SK-N-SH (cell line): ENCODE data around the gene SCART1. TPM values are rescaled to one million over a fixed set of nuclear protein-coding genes. Genes with fewer than 3 reads are reported as not detected.
"Not testable (repeated sequence)": the region's sequence is repeated elsewhere in the genome, so short reads cannot be mapped to it uniquely, and the experiment has no call there.

ENCODE experiments used
- CTCF ChIA-PET: fragments of 300-600, 350-600 bp; formaldehyde crosslinking; extraction: SDS; loops from one replicate; lab custom pipeline; 2021; lab: Yijun Ruan, JAX
- POLR2A ChIA-PET: fragments of 350-600 bp; sonication (Branson Sonifier 250); formaldehyde crosslinking; extraction: SDS; loops from one replicate; lab custom pipeline; 2020; ENCODE audit warnings: antibody characterized with exemption, inconsistent platforms; lab: Yijun Ruan, JAX
- DNase-seq: peaks from one replicate; pipeline ENCODE4 v3.0.0; 2012
- H2AFZ ChIP-seq: fragments of 200-600 bp; sonication (generic); 2 replicates; pipeline ENCODE4 v1.8.1; 2016; ENCODE audit warnings: antibody characterized with exemption, mild to moderate bottlenecking, low read depth
- H3F3A ChIP-seq: fragments of 200-600 bp; sonication (generic); replicated peaks from 2 replicates; pipeline ENCODE3; 2016; ENCODE audit warnings: antibody characterized with exemption, mild to moderate bottlenecking; ENCODE audit not compliant: insufficient read depth
- H3K27ac ChIP-seq, 2 experiments: fragments of 200-500 bp in 1 of 2; fragments of 200-600 bp in 1 of 2; sonication (Bioruptor generic) in 1 of 2; sonication (generic), shearing (Covaris generic) in 1 of 2; 2 replicates each; pipeline versions ENCODE4 v1.5.1 to v1.6.1; 2014 to 2016; ENCODE audit warnings: low read depth in 2 of 2, inconsistent platforms in 1 of 2, low read length in 1 of 2, mild to moderate bottlenecking in 1 of 2, mixed read lengths in 1 of 2
- H3K27me3 ChIP-seq: fragments of 200-600 bp; sonication (generic), shearing (Covaris generic); 2 replicates; pipeline ENCODE4 v1.6.1; 2016; ENCODE audit warnings: mixed run types; ENCODE audit not compliant: insufficient read depth
- H3K36me3 ChIP-seq, 2 experiments: fragments of 200-500 bp in 1 of 2; fragments of 200-600 bp in 1 of 2; sonication (Bioruptor generic) in 1 of 2; sonication (generic) in 1 of 2; replicated peaks in 1 of 2; 2 replicates each; pipeline versions ENCODE3 to v1.5.1; 2014 to 2016; ENCODE audit warnings: low read length in 1 of 2, mild to moderate bottlenecking in 1 of 2; ENCODE audit not compliant: insufficient read depth in 2 of 2, control insufficient read depth in 1 of 2
- H3K4me1 ChIP-seq, 2 experiments: fragments of 200-500 bp in 1 of 2; fragments of 200-600 bp in 1 of 2; sonication (Bioruptor generic) in 1 of 2; sonication (generic), shearing (Covaris generic) in 1 of 2; 2 replicates each; pipeline versions ENCODE4 v1.5.1 to v1.6.1; 2014 to 2016; ENCODE audit warnings: low read depth in 1 of 2, low read length in 1 of 2, mixed run types in 1 of 2; ENCODE audit not compliant: insufficient read depth in 2 of 2, control insufficient read depth in 1 of 2
- H3K4me2 ChIP-seq: fragments of 200-600 bp; sonication (generic), shearing (Covaris generic); 2 replicates; pipeline ENCODE4 v1.6.1; 2017; ENCODE audit warnings: mixed run types
- H3K4me3 ChIP-seq, 2 experiments: fragments of 200-500 bp in 1 of 2; fragments of 200-600 bp in 1 of 2; sonication (Bioruptor generic) in 1 of 2; sonication (generic), shearing (Covaris generic) in 1 of 2; 2 replicates each; pipeline versions ENCODE4 v1.5.1 to v1.8.1; 2014 to 2016; ENCODE audit warnings: low read depth in 2 of 2, inconsistent platforms in 1 of 2, low read length in 1 of 2, mild to moderate bottlenecking in 1 of 2, mixed read lengths in 1 of 2, moderate library complexity in 1 of 2
- H3K79me2 ChIP-seq: fragments of 200-600 bp; sonication (generic); 2 replicates; pipeline ENCODE4 v1.8.1; 2017; ENCODE audit warnings: mild to moderate bottlenecking; ENCODE audit not compliant: insufficient read depth
- H3K9ac ChIP-seq: fragments of 200-600 bp; sonication (generic); 2 replicates; pipeline ENCODE4 v1.6.1; 2017; ENCODE audit warnings: mixed run types
- H3K9me2 ChIP-seq: fragments of 200-600 bp; sonication (generic); 2 replicates; pipeline ENCODE4 v1.6.1; 2017; ENCODE audit warnings: mixed run types
- H3K9me3 ChIP-seq: fragments of 200-600 bp; sonication (generic); 2 replicates; pipeline ENCODE4 v1.6.1; 2017; ENCODE audit warnings: mixed run types, mild to moderate bottlenecking, moderate library complexity
- H4K20me1 ChIP-seq: fragments of 200-600 bp; sonication (generic); 2 replicates; pipeline ENCODE4 v1.6.1; 2017; ENCODE audit warnings: mild to moderate bottlenecking, mixed run types; ENCODE audit not compliant: insufficient read depth
- EP300 ChIP-seq, 2 experiments: IDR thresholded peaks; 2 replicates each; pipeline versions ENCODE4 v1.4.0 to v1.6.1; 2012; ENCODE audit warnings: borderline replicate concordance in 1 of 2, low read depth in 1 of 2, low read length in 1 of 2
- FOSL2 ChIP-seq: IDR thresholded peaks from 2 replicates; pipeline ENCODE4 v1.4.0; 2012; ENCODE audit warnings: low read depth, mild to moderate bottlenecking, moderate library complexity, borderline replicate concordance
- GABPA ChIP-seq: IDR thresholded peaks from 2 replicates; pipeline ENCODE4 v1.4.0; 2012; ENCODE audit warnings: low read depth, mild to moderate bottlenecking
- GATA2 ChIP-seq: sonication (generic); formaldehyde crosslinking; IDR thresholded peaks from 2 replicates; pipeline ENCODE4 v1.5.0; 2020; ENCODE audit warnings: mild to moderate bottlenecking, missing genetic modification reagents
- MEF2A ChIP-seq: IDR thresholded peaks from 2 replicates; pipeline ENCODE4 v1.4.0; 2012; ENCODE audit warnings: low read depth, borderline replicate concordance
- POLR2AphosphoS5 ChIP-seq: IDR thresholded peaks from 2 replicates; pipeline ENCODE4 v1.6.1; 2012; ENCODE audit warnings: low read depth, low read length
- RCOR1 ChIP-seq: fragments of 150-350 bp; IDR thresholded peaks from 2 replicates; pipeline ENCODE4 v1.6.1; 2017; ENCODE audit warnings: antibody characterized with exemption, low read length
- RXRA ChIP-seq: IDR thresholded peaks from 2 replicates; pipeline ENCODE4 v1.4.0; 2012; ENCODE audit warnings: low read depth, mild to moderate bottlenecking, borderline replicate concordance
- SIN3A ChIP-seq: IDR thresholded peaks from 2 replicates; pipeline ENCODE4 v1.6.1; 2012; ENCODE audit warnings: low read depth, mild to moderate bottlenecking, low read length, moderate library complexity, borderline replicate concordance
- YY1 ChIP-seq: IDR thresholded peaks from 2 replicates; pipeline ENCODE4 v1.4.0; 2012; ENCODE audit warnings: low read depth, mild to moderate bottlenecking
- WGBS: methylation state at CpG from one replicate; pipeline ENCODE4 v1.1.6; 2017; ENCODE audit warnings: low lambda C conversion rate; 5-methylcytosine and 5-hydroxymethylcytosine counted together
- polyA plus RNA-seq, 3 experiments: library from polyadenylated mRNA; depleted of rRNA; stranded (reverse); fragments of >200 nt; gene quantifications; 2 replicates each; pipeline ENCODE4 v1.2.3, GENCODE V29; 2012
- TF ChIP-seq, protein P1 (sequence below): IDR thresholded peaks from 2 replicates; pipeline ENCODE4; 2012
- TF ChIP-seq, protein P2 (sequence below): IDR thresholded peaks from 2 replicates; pipeline ENCODE4 v1.4.0; 2012; ENCODE audit warnings: low read depth, borderline replicate concordance

The SCART1 gene
- polyA plus RNA-seq, 1 of the 3 experiments (the other 2 are of a cell fraction) = 2.1 TPM

DNA sequence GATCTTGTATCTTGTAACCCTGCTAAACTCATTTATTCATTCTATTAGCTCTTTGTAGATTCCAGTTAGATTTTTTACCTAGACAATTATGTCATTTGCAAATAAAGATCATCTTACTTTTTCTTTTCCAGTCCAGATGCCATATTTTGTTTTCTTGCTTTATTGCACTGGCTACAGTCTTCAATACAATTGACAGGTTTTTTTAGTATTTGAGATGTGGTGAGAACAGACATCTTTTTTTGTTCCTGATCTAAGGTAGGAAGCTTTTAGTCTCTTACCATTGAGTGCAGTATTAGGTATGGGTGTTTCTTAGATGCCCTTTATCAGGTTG, 41.4 kb upstream of the SCART1 start:
- Histone ChIP-seq H3K9me3 (peaks cover 22% of the 10 kb centered on the region), H3K4me2 (no peak overlapping the region), H3K36me3 (peaks cover 54 to 71% of the 10 kb centered on the region in 2 experiments), H3K79me2 (peaks cover 64% of the 10 kb centered on the region), H3K4me1 (no peaks in the 10 kb centered on the region), H3K4me3 (no peak overlapping the region), H2AFZ (no peak overlapping the region), H3F3A (no peaks in the 10 kb centered on the region), H4K20me1 (no peaks in the 10 kb centered on the region; the same call in 1 of the 2 replicates), H3K9ac (no peak overlapping the region), H3K9me2 (no peaks in the 10 kb centered on the region), H3K27ac (no peak overlapping the region), H3K27me3 (no peaks in the 10 kb centered on the region)
- TF ChIP-seq RCOR1 (no peak), POLR2AphosphoS5 (no peak), EP300 (IDR thresholded peaks at IDR 0.05; ENCODE audit: borderline replicate concordance in 1 of 2, low read depth in 1 of 2, low read length in 1 of 2) (no peak), SIN3A (no peak), FOSL2 (no peak), MEF2A (no peak), YY1 (no peak), RXRA (no peak), GATA2 (CRISPR knock-in tag) (no peak), GABPA (no peak)
- TF ChIP-seq, protein P1, sequence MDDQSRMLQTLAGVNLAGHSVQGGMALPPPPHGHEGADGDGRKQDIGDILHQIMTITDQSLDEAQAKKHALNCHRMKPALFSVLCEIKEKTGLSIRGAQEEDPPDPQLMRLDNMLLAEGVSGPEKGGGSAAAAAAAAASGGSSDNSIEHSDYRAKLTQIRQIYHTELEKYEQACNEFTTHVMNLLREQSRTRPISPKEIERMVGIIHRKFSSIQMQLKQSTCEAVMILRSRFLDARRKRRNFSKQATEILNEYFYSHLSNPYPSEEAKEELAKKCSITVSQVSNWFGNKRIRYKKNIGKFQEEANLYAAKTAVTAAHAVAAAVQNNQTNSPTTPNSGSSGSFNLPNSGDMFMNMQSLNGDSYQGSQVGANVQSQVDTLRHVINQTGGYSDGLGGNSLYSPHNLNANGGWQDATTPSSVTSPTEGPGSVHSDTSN = no peak
- TF ChIP-seq, protein P2, sequence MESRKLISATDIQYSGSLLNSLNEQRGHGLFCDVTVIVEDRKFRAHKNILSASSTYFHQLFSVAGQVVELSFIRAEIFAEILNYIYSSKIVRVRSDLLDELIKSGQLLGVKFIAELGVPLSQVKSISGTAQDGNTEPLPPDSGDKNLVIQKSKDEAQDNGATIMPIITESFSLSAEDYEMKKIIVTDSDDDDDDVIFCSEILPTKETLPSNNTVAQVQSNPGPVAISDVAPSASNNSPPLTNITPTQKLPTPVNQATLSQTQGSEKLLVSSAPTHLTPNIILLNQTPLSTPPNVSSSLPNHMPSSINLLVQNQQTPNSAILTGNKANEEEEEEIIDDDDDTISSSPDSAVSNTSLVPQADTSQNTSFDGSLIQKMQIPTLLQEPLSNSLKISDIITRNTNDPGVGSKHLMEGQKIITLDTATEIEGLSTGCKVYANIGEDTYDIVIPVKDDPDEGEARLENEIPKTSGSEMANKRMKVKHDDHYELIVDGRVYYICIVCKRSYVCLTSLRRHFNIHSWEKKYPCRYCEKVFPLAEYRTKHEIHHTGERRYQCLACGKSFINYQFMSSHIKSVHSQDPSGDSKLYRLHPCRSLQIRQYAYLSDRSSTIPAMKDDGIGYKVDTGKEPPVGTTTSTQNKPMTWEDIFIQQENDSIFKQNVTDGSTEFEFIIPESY = no peak
- POLR2A ChIA-PET = no interaction called here
- CTCF ChIA-PET = interaction anchor here (1.2 to 1.7 kb wide), 2 partner anchors 9 to 14 kb away, joined by 4 read pairs; no protein-coding TSS in a partner anchor
- no peak for DNase-seq

DNA sequence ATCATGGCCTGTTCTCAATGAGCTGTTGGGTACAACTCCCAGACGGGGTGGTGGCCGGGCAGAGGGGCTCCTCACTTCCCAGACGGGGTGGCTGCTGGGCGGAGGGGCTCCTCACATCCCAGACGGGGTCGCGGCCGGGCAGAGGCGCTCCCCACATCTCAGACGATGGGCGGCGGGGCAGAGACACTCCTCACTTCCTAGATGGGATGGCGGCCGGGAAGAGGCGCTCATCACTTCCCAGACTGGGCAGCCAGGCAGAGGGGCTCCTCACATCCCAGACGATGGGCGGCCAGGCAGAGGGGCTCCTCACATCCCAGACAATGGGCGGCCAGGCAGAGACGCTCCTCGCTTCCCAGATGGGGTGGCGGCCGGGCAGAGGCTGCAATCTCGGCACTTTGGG, 39.3 kb upstream of the SCART1 start:
- H3K9ac ChIP-seq, H3K9me2 ChIP-seq, H3K27ac ChIP-seq, H3F3A ChIP-seq, H2AFZ ChIP-seq, H3K4me3 ChIP-seq, DNase-seq, H3K4me1 ChIP-seq, H3K27me3 ChIP-seq, H3K4me2 ChIP-seq, POLR2A ChIA-PET, H4K20me1 ChIP-seq: not testable (repeated sequence)
- WGBS = 92% methylated on average over 7 of the region's 23 CpGs
- H3K79me2 ChIP-seq = peaks cover 44% of the 10 kb centered on the region
- H3K9me3 ChIP-seq = peaks cover 22% of the 10 kb centered on the region
- H3K36me3 ChIP-seq = peaks cover 49 to 50% of the 10 kb centered on the region in 2 experiments
- CTCF ChIA-PET = interaction anchor here (0.6 kb wide), 1 partner anchor 22 kb away, joined by 3 read pairs; no protein-coding TSS in a partner anchor
